ENCODE measurements around the gene SSBP1. TPM values are rescaled to one million over a fixed set of nuclear protein-coding genes. Genes with fewer than 3 reads are reported as not detected.

Gene SSBP1
- total and polyA plus RNA-seq, 4 donors: 68.0 to 147 (median 80.1) TPM

GRCh38 chr7:141709318-141709717 is 28.8 kb upstream of the SSBP1 start (continued):
- TF ChIP-seq REST (IDR thresholded peaks at IDR 0.05) (no peak), TAF1 (conservative IDR thresholded peaks at IDR 0.05) (no peak)

- no peak overlapping the region for H3K9ac ChIP-seq (ENCODE audit: low read depth in 1 of 2, low read length in 2 of 2)
- H3K27ac ChIP-seq (ENCODE audit: low read depth in 1 of 2, low read length in 2 of 2): no peak overlapping the region
- H3K27me3 ChIP-seq (ENCODE audit: control insufficient read depth in 4 of 4, insufficient read depth in 4 of 4, low read length in 3 of 4): no peaks in the 10 kb centered on the region
- no peaks in the 10 kb centered on the region for H3K36me3 ChIP-seq (ENCODE audit: control insufficient read depth in 4 of 4, insufficient read depth in 3 of 4, low read depth in 1 of 4, low read length in 3 of 4)
- TF ChIP-seq FOXA1 (IDR thresholded peaks at IDR 0.05) (no peak), HNF4G (IDR thresholded peaks at IDR 0.05) (no peak), JUND (IDR thresholded peaks at IDR 0.05) (no peak), ZBTB33 (IDR thresholded peaks at IDR 0.05) (no peak), RXRA (IDR thresholded peaks at IDR 0.05) (no peak), FOXA2 (IDR thresholded peaks at IDR 0.05) (no peak), MAX (IDR thresholded peaks at IDR 0.05) (no peak), HNF4A (conservative IDR thresholded peaks at IDR 0.05) (no peak), TAF1 (conservative IDR thresholded peaks at IDR 0.05) (no peak), EGR1 (IDR thresholded peaks at IDR 0.05; ENCODE audit: low read depth in 2 of 2) (no peak), SP1 (IDR thresholded peaks at IDR 0.05) (no peak), RAD21 (IDR thresholded peaks at IDR 0.05) (no peak), REST (IDR thresholded peaks at IDR 0.05) (no peak), NR2F2 (IDR thresholded peaks at IDR 0.05) (no peak), GABPA (IDR thresholded peaks at IDR 0.05 in 1 of 2, conservative IDR thresholded peaks at IDR 0.05 in 1 of 2) (no peak), YY1 (IDR thresholded peaks at IDR 0.05) (no peak)
- no peak for DNase-seq (ENCODE audit: low spot score)
- no peaks in the 10 kb centered on the region for H3K4me1 ChIP-seq (ENCODE audit: control insufficient read depth in 4 of 4, insufficient read depth in 4 of 4, low read length in 3 of 4)
- no peak overlapping the region for H3K4me3 ChIP-seq (ENCODE audit: low read depth in 1 of 3, low read length in 3 of 3)
- H3K9me3 ChIP-seq (ENCODE audit: control insufficient read depth in 4 of 4, low read length in 3 of 4): no peaks in the 10 kb centered on the region
- WGBS: 91% methylated on average over 4 of the region's 4 CpGs
Observed at GRCh38 chr7:141709749-141710148, 28.4 kb upstream of the SSBP1 start.

Data from liver (tissue), 9 donors.